ENCODE results near the gene PLEKHM3. TPM values are rescaled to one million over a fixed set of nuclear protein-coding genes. Genes with fewer than 3 reads are reported as not detected.

Gene PLEKHM3
- polyA plus RNA-seq, 2 of the 4 experiments (the other 2 are of a cell fraction) = 2.9 to 6.5 TPM

DNA sequence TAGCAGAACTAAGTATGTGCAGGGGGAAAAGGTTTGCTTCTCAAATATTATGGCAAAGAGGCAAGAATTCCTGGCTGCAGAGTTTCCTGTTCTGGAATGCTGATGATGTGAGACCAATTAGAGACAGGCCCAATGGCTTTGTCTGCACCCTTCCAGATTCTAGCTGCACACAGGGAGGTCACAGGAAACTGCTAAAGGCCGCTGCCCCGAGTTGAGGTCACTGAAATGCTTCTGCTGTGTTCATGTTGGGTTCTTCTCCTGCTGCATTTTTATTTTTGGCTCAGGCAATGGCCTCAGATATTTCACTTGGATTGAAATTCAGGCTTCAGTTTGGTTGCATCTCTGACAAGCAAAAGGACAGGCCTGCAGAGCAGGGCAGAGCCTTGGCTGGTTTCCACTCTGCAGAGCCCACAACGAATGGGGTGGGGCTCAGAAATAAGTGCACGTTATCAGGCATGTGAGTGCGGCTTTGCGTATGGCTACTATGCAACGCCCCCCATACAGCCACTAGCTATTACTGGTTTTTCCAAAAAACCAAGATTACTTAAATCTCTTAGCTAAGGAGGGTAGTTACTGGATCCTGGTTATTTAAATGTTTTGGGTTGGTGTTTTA lies 188.7 kb downstream of the PLEKHM3 start:
- POLR2A ChIA-PET = no interaction called here
- CTCF ChIA-PET = interaction anchor here (0.6 to 1.6 kb wide), 4 partner anchors 15 to 204 kb away, joined by 3 to 5 read pairs (median 3); no protein-coding TSS in a partner anchor
- no peak for FAIRE-seq
- H3K4me3 ChIP-seq = no peak overlapping the region
- 63% methylated on average over 7 of the region's 7 CpGs for WGBS (ENCODE audit: missing lambda C conversion rate)
- H3K4me2 ChIP-seq = no peak overlapping the region
- no peak for TF ChIP-seq ZC3H11A (IDR thresholded peaks at IDR 0.05)
- TF ChIP-seq BHLHE40 (IDR thresholded peaks at IDR 0.05; ENCODE audit: low read depth, low read length) = no peak
- TF ChIP-seq RAD21 (conservative IDR thresholded peaks at IDR 0.05 in 1 of 2, IDR thresholded peaks at IDR 0.05 in 1 of 2) = no peak
- TF ChIP-seq PBX3 (IDR thresholded peaks at IDR 0.05) = no peak
- no peak for TF ChIP-seq SMC3 (IDR thresholded peaks at IDR 0.05)
- TF ChIP-seq, protein P1, sequence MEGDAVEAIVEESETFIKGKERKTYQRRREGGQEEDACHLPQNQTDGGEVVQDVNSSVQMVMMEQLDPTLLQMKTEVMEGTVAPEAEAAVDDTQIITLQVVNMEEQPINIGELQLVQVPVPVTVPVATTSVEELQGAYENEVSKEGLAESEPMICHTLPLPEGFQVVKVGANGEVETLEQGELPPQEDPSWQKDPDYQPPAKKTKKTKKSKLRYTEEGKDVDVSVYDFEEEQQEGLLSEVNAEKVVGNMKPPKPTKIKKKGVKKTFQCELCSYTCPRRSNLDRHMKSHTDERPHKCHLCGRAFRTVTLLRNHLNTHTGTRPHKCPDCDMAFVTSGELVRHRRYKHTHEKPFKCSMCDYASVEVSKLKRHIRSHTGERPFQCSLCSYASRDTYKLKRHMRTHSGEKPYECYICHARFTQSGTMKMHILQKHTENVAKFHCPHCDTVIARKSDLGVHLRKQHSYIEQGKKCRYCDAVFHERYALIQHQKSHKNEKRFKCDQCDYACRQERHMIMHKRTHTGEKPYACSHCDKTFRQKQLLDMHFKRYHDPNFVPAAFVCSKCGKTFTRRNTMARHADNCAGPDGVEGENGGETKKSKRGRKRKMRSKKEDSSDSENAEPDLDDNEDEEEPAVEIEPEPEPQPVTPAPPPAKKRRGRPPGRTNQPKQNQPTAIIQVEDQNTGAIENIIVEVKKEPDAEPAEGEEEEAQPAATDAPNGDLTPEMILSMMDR (IDR thresholded peaks at IDR 0.05) = no peak
- TF ChIP-seq, protein P2, sequence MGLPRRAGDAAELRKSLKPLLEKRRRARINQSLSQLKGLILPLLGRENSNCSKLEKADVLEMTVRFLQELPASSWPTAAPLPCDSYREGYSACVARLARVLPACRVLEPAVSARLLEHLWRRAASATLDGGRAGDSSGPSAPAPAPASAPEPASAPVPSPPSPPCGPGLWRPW (IDR thresholded peaks at IDR 0.05) = no peak
- TF ChIP-seq JUN (IDR thresholded peaks at IDR 0.05) = no peak
- TF ChIP-seq RFX5 (IDR thresholded peaks at IDR 0.05) = no peak
- TF ChIP-seq CHD4 (IDR thresholded peaks at IDR 0.05; ENCODE audit: borderline replicate concordance) = no peak
- peak overlapping the region in 1 of 2 experiments; percentile 37; a peak in 1 of 6 replicates for H3K27ac ChIP-seq
- H3K4me1 ChIP-seq = peaks cover 25% of the 10 kb centered on the region
- no peaks in the 10 kb centered on the region for H3K9me3 ChIP-seq
- no peak for DNase-seq (ENCODE audit: low read depth in 1 of 2, low spot score in 1 of 2)
- no peak for ATAC-seq

DNA sequence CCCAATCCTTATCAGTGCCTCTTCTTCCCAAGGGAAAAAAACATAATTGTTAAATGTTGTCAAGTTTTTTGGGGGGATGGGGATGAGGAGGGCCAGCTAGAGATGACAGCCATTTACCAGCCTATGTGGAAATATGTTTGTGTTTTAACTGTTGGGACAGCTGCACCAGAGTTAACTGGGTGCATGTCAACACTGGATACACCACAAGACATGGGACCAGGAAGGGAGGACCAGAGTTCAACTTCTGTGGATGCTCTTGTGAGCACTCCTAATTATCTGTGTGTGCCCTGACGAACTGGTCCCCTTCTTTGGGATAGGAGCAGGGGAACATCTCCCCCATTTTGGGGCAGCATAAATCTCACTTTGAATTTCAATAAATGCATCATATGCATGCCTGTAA lies 189.5 kb downstream of the PLEKHM3 start:
- FAIRE-seq = no peak
- CTCF ChIA-PET = interaction anchor here (1.6 kb wide), 2 partner anchors 69 to 205 kb away, joined by 3 to 5 read pairs; no protein-coding TSS in a partner anchor
- POLR2A ChIA-PET = no interaction called here
- Histone ChIP-seq H3K4me2 (no peak overlapping the region), H3K4me3 (no peak overlapping the region), H3K9me3 (no peaks in the 10 kb centered on the region), H3K27ac (no peak overlapping the region), H3K4me1 (peaks cover 25% of the 10 kb centered on the region)
- 100% methylated on average over 1 of the region's 1 CpG for WGBS (ENCODE audit: missing lambda C conversion rate)
- ATAC-seq = no peak
- DNase-seq (ENCODE audit: low read depth in 1 of 2, low spot score in 1 of 2) = no peak
- TF ChIP-seq ZC3H11A (IDR thresholded peaks at IDR 0.05) (no peak), RAD21 (conservative IDR thresholded peaks at IDR 0.05 in 1 of 2, IDR thresholded peaks at IDR 0.05 in 1 of 2) (no peak), JUN (IDR thresholded peaks at IDR 0.05) (no peak), CHD2 (IDR thresholded peaks at IDR 0.05; ENCODE audit: low read length, partially characterized antibody) (no peak), RFX5 (IDR thresholded peaks at IDR 0.05) (no peak), POLR2A (IDR thresholded peaks at IDR 0.05; ENCODE audit: low read length) (no peak), SREBF2 (IDR thresholded peaks at IDR 0.05) (no peak), ZSCAN20 (CRISPR knock-in tag; IDR thresholded peaks at IDR 0.05) (no peak)

DNA sequence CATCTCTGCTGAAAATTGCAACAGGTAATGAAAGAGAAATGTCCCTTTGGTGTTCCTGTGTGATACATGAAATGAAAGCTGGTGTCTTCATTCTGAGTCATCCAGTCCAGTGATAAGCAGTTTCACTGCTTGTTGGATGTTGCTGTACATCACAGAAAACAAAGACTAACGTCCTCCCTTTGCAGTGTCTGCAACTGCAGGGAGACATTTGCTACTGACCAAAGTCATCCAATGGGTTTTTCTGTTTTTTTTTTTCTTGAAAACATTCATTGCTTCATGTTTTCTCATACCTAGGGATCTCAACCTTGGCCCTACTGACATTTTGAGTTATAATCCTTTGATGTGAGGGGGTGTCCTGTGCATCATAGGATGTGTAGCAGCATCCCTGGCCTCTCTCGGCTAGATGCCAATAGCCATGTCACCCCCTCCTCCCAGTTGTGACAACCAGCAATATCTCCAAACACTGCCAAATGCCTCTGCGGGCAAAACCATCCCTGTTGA lies 192.0 kb downstream of the PLEKHM3 start:
- ATAC-seq (peak; percentile 36 to 37; a peak in 1 of 6 replicates), DNase-seq (ENCODE audit: low read depth in 1 of 2, low spot score in 1 of 2) (no peak), FAIRE-seq (no peak)
- ChIA-PET CTCF (interaction anchor here (1.0 kb wide), 1 partner anchor 136 kb away, joined by 3 read pairs; no protein-coding TSS in a partner anchor), POLR2A (no interaction called here)
- TF ChIP-seq FOSL2 (IDR thresholded peaks at IDR 0.05) (0 out of 2 replicates have a peak, but pooled peaks have one; percentile 28), FOSL2 (CRISPR knock-in tag; IDR thresholded peaks at IDR 0.05) (peak; percentile 49; the same call in 1 of the 2 replicates), FOXS1 (CRISPR knock-in tag; IDR thresholded peaks at IDR 0.05) (no peak)
- H3K4me2 ChIP-seq = no peak overlapping the region; the same call in 2 of the 3 replicates
- H3K4me3 ChIP-seq = no peak overlapping the region
- H3K9me3 ChIP-seq = no peaks in the 10 kb centered on the region
- H3K4me1 ChIP-seq = peaks cover 44% of the 10 kb centered on the region
- peak overlapping the region in 1 of 2 experiments; percentile 16; a peak in 1 of 6 replicates for H3K27ac ChIP-seq
- 52% methylated on average over 3 of the region's 3 CpGs for WGBS (ENCODE audit: missing lambda C conversion rate)

Measured in A549 (cell line).